K562 (cell line): ENCODE measurements around the gene SLC29A3.

Source experiments
- TF ChIP-seq, protein P1 (sequence below), 3 experiments: IDR thresholded peaks in 2 of 3; conservative IDR thresholded peaks in 1 of 3; 2 replicates each; pipeline ENCODE4 v1.5.1; 2011 to 2012; ENCODE audit warnings: low read length in 3 of 3, mild to moderate bottlenecking in 3 of 3, control low read depth in 2 of 3, improper control_type of control experiment in 1 of 3, inconsistent platforms in 1 of 3, low read depth in 1 of 3, mixed read lengths in 1 of 3, moderate library complexity in 1 of 3; ENCODE audit not compliant: insufficient read depth in 2 of 3
- TF ChIP-seq, protein P2 (sequence below): sonication (generic); formaldehyde crosslinking; IDR thresholded peaks from 2 replicates; pipeline ENCODE4 v1.9.0; 2022; ENCODE audit warnings: mild to moderate bottlenecking, missing genetic modification reagents

DNA sequence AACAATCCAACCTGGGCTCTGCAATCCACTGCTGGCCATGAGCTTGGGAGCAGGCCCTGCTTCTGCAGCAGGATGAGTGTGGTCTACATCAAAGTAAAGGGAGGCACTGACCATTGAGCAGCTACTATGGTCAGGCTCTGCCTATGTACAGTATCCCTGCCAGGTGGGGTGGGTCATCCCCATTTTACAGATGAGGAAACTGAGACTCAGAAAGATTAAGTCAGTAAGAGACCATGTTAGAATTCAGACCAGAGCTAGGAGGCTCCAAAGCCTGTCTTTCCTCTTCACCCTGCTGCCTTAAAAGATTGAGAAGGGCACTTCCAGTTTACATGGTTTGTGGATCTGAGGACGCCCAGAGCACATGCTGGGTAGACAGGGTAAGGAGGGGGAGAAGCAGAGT is 50.5 kb downstream of the SLC29A3 start:
- TF ChIP-seq, protein P1, sequence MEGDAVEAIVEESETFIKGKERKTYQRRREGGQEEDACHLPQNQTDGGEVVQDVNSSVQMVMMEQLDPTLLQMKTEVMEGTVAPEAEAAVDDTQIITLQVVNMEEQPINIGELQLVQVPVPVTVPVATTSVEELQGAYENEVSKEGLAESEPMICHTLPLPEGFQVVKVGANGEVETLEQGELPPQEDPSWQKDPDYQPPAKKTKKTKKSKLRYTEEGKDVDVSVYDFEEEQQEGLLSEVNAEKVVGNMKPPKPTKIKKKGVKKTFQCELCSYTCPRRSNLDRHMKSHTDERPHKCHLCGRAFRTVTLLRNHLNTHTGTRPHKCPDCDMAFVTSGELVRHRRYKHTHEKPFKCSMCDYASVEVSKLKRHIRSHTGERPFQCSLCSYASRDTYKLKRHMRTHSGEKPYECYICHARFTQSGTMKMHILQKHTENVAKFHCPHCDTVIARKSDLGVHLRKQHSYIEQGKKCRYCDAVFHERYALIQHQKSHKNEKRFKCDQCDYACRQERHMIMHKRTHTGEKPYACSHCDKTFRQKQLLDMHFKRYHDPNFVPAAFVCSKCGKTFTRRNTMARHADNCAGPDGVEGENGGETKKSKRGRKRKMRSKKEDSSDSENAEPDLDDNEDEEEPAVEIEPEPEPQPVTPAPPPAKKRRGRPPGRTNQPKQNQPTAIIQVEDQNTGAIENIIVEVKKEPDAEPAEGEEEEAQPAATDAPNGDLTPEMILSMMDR (IDR thresholded peaks at IDR 0.05 in 2 of 3, conservative IDR thresholded peaks at IDR 0.05 in 1 of 3; ENCODE audit: insufficient read depth in 2 of 3, low read depth in 1 of 3, low read length in 3 of 3) = no peak
- TF ChIP-seq, protein P2, sequence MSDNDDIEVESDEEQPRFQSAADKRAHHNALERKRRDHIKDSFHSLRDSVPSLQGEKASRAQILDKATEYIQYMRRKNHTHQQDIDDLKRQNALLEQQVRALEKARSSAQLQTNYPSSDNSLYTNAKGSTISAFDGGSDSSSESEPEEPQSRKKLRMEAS (CRISPR knock-in tag) = no peak
